ENCODE measurements around the gene ARHGAP9.

The ARHGAP9 gene

GRCh38 chr12:57467212-57467874 lies 12.3 kb downstream of the ARHGAP9 start (continued):
- TF ChIP-seq ZNF148 (tag by site-specific recombination; IDR thresholded peaks at IDR 0.05; ENCODE audit: borderline replicate concordance), result no peak
- TF ChIP-seq HOXD13 (CRISPR knock-in tag; IDR thresholded peaks at IDR 0.05; ENCODE audit: borderline replicate concordance), result no peak
- TF ChIP-seq ZNF221 (tag by site-specific recombination; IDR thresholded peaks at IDR 0.05; ENCODE audit: borderline replicate concordance), result no peak
- TF ChIP-seq OVOL3 (tag by site-specific recombination; IDR thresholded peaks at IDR 0.05), result no peak
- no peak for TF ChIP-seq ZNF398 (tag by site-specific recombination; IDR thresholded peaks at IDR 0.05)
- no peak for TF ChIP-seq MYNN (tag by site-specific recombination; IDR thresholded peaks at IDR 0.05; ENCODE audit: borderline replicate concordance)
- no peak for TF ChIP-seq ZNF529 (tag by site-specific recombination; IDR thresholded peaks at IDR 0.05; ENCODE audit: insufficient replicate concordance)
- TF ChIP-seq ZNF2 (tag by site-specific recombination; IDR thresholded peaks at IDR 0.05), result no peak
- TF ChIP-seq ZNF24 (tag by site-specific recombination; IDR thresholded peaks at IDR 0.05), result no peak
- no peak for TF ChIP-seq ZNF10 (tag by site-specific recombination; IDR thresholded peaks at IDR 0.05)
- TF ChIP-seq SP2 (tag by site-specific recombination; IDR thresholded peaks at IDR 0.05), result no peak
- no peak for TF ChIP-seq MZF1 (tag by site-specific recombination; IDR thresholded peaks at IDR 0.05; ENCODE audit: borderline replicate concordance)

GRCh38 chr12:57465747-57466505 lies 13.7 kb downstream of the ARHGAP9 start:
- POLR2A ChIA-PET, result interaction anchor here (0.9 kb wide), 1 partner anchor 57 kb away, joined by 3 read pairs; no protein-coding TSS in a partner anchor
- H3K27ac ChIP-seq (ENCODE audit: extremely low read depth, low read depth, low read length), result no peak overlapping the region
- no peak overlapping the region for H3K4me3 ChIP-seq (ENCODE audit: low read depth, low read length)
- peaks cover 1% of the 10 kb centered on the region for H3K4me1 ChIP-seq (ENCODE audit: control insufficient read depth, insufficient read depth, low read length)
- TF ChIP-seq KLF1 (tag by site-specific recombination; IDR thresholded peaks at IDR 0.05) (no peak), GLIS1 (tag by site-specific recombination; IDR thresholded peaks at IDR 0.05) (peak; percentile 12; the same call in 1 of the 2 replicates)
- no peaks in the 10 kb centered on the region for H3K36me3 ChIP-seq (ENCODE audit: control insufficient read depth in 2 of 2, insufficient read depth in 1 of 2, low read length in 2 of 2)
- H3K9me3 ChIP-seq (ENCODE audit: control insufficient read depth, insufficient read depth, low read depth, low read length), result no peaks in the 10 kb centered on the region
- CTCF ChIA-PET, result interaction anchor here (0.8 to 1.4 kb wide), 7 partner anchors 8 to 236 kb away, joined by 3 to 5 read pairs (median 3); partner anchors contain the start of genes INHBE and SHMT2

GRCh38 chr12:57465030-57465746 lies 14.5 kb downstream of the ARHGAP9 start:
- ChIA-PET CTCF (interaction anchor here (0.6 to 1.4 kb wide), 8 partner anchors 9 to 1290 kb away, joined by 3 to 5 read pairs (median 4); partner anchors contain the start of genes INHBE and SHMT2), POLR2A (interaction anchor here (0.5 to 0.9 kb wide), 2 partner anchors 58 to 164 kb away, joined by 3 to 5 read pairs; no protein-coding TSS in a partner anchor)
- no peak for TF ChIP-seq PRDM1 (tag by site-specific recombination; IDR thresholded peaks at IDR 0.05)
- TF ChIP-seq ZNF292 (tag by site-specific recombination; IDR thresholded peaks at IDR 0.05; ENCODE audit: borderline replicate concordance, low read depth), result no peak
- no peak for TF ChIP-seq ZFP37 (tag by site-specific recombination; IDR thresholded peaks at IDR 0.05)
- no peak for TF ChIP-seq ZNF623 (tag by site-specific recombination; IDR thresholded peaks at IDR 0.05)
- no peak for TF ChIP-seq ZNF704 (tag by site-specific recombination; IDR thresholded peaks at IDR 0.05)
- H3K27ac ChIP-seq (ENCODE audit: extremely low read depth, low read depth, low read length), result no peak overlapping the region
- peaks cover 8% of the 10 kb centered on the region for H3K4me1 ChIP-seq (ENCODE audit: control insufficient read depth, insufficient read depth, low read length)
- no peaks in the 10 kb centered on the region for H3K9me3 ChIP-seq (ENCODE audit: control insufficient read depth, insufficient read depth, low read depth, low read length)
- no peaks in the 10 kb centered on the region for H3K36me3 ChIP-seq (ENCODE audit: control insufficient read depth in 2 of 2, insufficient read depth in 1 of 2, low read length in 2 of 2)
- no peak overlapping the region for H3K4me3 ChIP-seq (ENCODE audit: low read depth, low read length)

Data from HEK293 (cell line).